Ishikawa (cell line): ENCODE results near the gene DLD.

Experiments used
- CEBPB ChIP-seq: IDR thresholded peaks from 2 replicates; pipeline ENCODE4 v1.6.1; 2012
- CREB1 ChIP-seq: IDR thresholded peaks from 2 replicates; pipeline ENCODE4 v1.6.1; 2012; ENCODE audit warnings: low read depth
- EGR1 ChIP-seq: IDR thresholded peaks from 2 replicates; pipeline ENCODE4 v1.6.1; 2012
- EP300 ChIP-seq: IDR thresholded peaks from 2 replicates; pipeline ENCODE4 v1.6.1; 2012; ENCODE audit warnings: borderline replicate concordance
- FOXM1 ChIP-seq: IDR thresholded peaks from 2 replicates; pipeline ENCODE4 v1.6.1; 2012; ENCODE audit warnings: low read depth, borderline replicate concordance
- NFIC ChIP-seq: IDR thresholded peaks from 2 replicates; pipeline ENCODE4 v1.6.1; 2012
- RAD21 ChIP-seq: IDR thresholded peaks from 2 replicates; pipeline ENCODE4 v1.6.1; 2012; ENCODE audit warnings: low read depth
- TAF1 ChIP-seq: IDR thresholded peaks from 2 replicates; pipeline ENCODE4 v1.6.1; 2012; ENCODE audit warnings: low read depth, mild to moderate bottlenecking
- TCF12 ChIP-seq: IDR thresholded peaks from 2 replicates; pipeline ENCODE4 v1.6.1; 2012; ENCODE audit warnings: low read depth
- TEAD4 ChIP-seq: IDR thresholded peaks from 2 replicates; pipeline ENCODE4 v1.6.1; 2012
- USF1 ChIP-seq: IDR thresholded peaks from 2 replicates; pipeline ENCODE4 v1.6.1; 2012
- YY1 ChIP-seq: IDR thresholded peaks from 2 replicates; pipeline ENCODE4 v1.6.1; 2012; ENCODE audit warnings: low read depth
- ZBTB7A ChIP-seq: IDR thresholded peaks from 2 replicates; pipeline ENCODE4 v1.6.1; 2012; ENCODE audit warnings: low read depth
- TF ChIP-seq, protein P1 (sequence below): IDR thresholded peaks from 2 replicates; pipeline ENCODE4 v1.6.1; 2012
- TF ChIP-seq, protein P2 (sequence below): IDR thresholded peaks from 2 replicates; pipeline ENCODE4 v1.6.1; 2012; ENCODE audit warnings: low read depth, mild to moderate bottlenecking

DLD gene

GRCh38 chr7:107884066-107884818 lies 6.7 kb upstream of the DLD start:
- TF ChIP-seq TEAD4, result no peak

DNA sequence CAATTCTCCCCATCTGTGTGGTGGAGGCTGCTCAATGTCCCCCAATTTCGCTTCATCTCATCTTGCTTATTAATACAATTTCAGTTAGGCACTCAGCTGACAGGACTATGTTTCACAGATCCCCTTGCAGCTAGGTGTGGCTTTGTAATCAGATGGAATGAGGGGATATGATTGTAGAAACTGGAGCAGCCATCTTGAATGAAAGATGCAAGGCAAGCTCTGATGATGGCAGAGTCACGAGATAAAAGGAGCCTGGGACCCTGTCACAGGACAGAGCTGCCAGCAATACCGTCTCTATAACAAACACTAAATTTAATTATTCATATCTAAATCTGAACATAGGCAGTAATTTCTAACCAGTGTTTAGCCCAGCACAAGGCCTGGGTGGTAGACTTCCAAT lies 991 bp upstream of the DLD start:
- TF ChIP-seq, protein P1, sequence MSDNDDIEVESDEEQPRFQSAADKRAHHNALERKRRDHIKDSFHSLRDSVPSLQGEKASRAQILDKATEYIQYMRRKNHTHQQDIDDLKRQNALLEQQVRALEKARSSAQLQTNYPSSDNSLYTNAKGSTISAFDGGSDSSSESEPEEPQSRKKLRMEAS, result no peak
- TF ChIP-seq CEBPB, result no peak
- TF ChIP-seq, protein P2, sequence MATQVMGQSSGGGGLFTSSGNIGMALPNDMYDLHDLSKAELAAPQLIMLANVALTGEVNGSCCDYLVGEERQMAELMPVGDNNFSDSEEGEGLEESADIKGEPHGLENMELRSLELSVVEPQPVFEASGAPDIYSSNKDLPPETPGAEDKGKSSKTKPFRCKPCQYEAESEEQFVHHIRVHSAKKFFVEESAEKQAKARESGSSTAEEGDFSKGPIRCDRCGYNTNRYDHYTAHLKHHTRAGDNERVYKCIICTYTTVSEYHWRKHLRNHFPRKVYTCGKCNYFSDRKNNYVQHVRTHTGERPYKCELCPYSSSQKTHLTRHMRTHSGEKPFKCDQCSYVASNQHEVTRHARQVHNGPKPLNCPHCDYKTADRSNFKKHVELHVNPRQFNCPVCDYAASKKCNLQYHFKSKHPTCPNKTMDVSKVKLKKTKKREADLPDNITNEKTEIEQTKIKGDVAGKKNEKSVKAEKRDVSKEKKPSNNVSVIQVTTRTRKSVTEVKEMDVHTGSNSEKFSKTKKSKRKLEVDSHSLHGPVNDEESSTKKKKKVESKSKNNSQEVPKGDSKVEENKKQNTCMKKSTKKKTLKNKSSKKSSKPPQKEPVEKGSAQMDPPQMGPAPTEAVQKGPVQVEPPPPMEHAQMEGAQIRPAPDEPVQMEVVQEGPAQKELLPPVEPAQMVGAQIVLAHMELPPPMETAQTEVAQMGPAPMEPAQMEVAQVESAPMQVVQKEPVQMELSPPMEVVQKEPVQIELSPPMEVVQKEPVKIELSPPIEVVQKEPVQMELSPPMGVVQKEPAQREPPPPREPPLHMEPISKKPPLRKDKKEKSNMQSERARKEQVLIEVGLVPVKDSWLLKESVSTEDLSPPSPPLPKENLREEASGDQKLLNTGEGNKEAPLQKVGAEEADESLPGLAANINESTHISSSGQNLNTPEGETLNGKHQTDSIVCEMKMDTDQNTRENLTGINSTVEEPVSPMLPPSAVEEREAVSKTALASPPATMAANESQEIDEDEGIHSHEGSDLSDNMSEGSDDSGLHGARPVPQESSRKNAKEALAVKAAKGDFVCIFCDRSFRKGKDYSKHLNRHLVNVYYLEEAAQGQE, result no peak
- TF ChIP-seq TCF12, result no peak
- TF ChIP-seq NFIC, result no peak
- TF ChIP-seq ZBTB7A, result no peak
- TF ChIP-seq TAF1, result no peak
- no peak for TF ChIP-seq EP300
- no peak for TF ChIP-seq CREB1
- no peak for TF ChIP-seq TEAD4
- no peak for TF ChIP-seq YY1
- TF ChIP-seq RAD21, result no peak
- no peak for TF ChIP-seq USF1
- no peak for TF ChIP-seq EGR1
- TF ChIP-seq FOXM1, result no peak

GRCh38 chr7:107890493-107890961 lies 456 bp upstream of the DLD start:
- TF ChIP-seq RAD21 (no peak), TAF1 (no peak), FOXM1 (no peak), TCF12 (no peak), EGR1 (no peak), USF1 (no peak), TEAD4 (no peak), ZBTB7A (no peak)
- TF ChIP-seq, protein P2, result no peak

DNA sequence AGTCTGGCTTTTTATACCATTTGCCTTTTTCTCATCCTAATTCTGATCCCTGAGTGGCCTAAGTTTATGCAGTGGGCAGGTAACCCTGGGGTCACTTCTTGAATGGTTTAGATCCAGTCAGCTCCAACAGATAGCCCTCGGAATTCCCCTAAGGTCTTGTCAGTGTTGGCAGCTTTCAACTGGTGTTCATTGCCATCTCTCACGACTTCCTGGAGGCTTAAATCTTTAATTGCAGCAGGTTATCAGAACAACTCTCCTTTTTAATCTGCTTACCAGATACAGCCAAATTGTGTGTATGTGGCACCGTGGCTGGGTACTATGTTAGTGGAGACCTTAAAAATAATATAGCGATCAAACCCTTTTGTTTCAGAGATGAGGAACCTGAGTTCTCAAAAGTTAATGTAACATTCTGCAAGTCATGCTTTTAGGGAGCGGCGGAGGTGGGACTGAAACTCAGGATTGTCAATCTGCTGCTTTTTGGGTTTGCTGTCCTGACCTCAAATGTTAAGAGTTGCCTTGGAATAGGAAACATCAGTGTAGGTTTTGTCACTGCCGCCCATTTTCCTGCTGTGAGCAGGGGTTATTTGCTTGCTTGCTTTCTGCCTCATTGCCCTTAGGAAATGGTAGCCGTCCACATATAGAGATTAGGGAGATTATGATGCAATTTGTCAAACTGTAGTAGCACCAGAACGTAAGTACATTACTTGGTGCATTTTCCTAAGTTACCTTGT lies 818 bp downstream of the DLD start:
- TF ChIP-seq YY1, result no peak
- no peak for TF ChIP-seq TCF12
- no peak for TF ChIP-seq CEBPB
- no peak for TF ChIP-seq TAF1

- TF ChIP-seq NFIC, result no peak
- TF ChIP-seq, protein P2, result no peak
- no peak for TF ChIP-seq TEAD4
- TF ChIP-seq USF1, result no peak
- no peak for TF ChIP-seq ZBTB7A
Observed at GRCh38 chr7:107898997-107899594, 8.1 kb downstream of the DLD start.
